ENCODE results near the gene SLC6A8. TPM values are rescaled to one million over a fixed set of nuclear protein-coding genes. Genes with fewer than 3 reads are reported as not detected.

SLC6A8 gene
- total and polyA plus RNA-seq, 2 donors (not counting 1 experiment from before 2014, with no cell fraction given) = 0.49 to 2.9 TPM

DNA sequence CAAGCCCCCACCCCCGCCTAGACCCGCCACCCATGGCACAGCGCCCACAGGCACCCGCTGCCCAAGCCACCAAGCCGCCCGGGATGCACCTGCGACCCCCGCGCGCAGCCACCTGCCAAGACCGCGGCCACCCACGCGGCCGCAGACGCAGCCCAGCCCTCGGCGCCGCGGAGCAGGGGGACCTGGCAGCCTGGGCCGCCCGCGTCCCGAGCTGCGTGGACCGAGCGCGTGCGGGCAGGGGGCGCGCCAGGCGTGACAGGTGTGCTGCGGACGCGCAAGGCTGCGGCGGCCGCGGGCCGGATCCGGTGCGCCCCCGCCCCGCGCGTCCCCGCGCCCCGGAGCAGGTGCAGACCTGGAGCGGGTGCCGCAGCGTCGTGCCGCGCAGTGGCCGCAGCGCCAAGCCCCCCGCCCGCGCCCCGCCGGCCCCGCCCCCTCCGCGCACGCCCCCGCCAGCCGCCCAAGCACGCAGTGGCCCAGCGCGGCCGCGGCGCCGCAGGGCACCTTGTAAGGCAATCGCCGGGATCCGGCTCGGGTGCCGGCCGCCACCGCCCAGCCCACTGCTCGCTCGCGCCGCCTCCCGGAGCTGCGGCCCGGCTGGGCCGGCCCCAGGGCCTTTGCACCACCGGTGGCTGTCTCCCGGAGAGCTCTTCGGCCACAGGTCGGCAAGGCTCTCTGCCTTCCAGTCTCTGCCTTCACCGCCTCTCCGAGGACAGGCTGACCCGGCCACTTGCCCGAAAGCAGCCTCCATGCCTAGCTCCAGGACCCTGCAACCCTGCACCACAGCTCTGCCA, 14.1 kb upstream of the SLC6A8 start, which contains the start of gene PNCK:
PNCK (minus strand) TSS at position 386 of the 791 bp plus-strand sequence. CDS start 737 bp downstream, outside the sequence.
- no peak within 1 kb of the TSS for H3K27ac ChIP-seq (ENCODE audit: low read length in 2 of 2)
- H3K79me2 ChIP-seq (ENCODE audit: control insufficient read depth, insufficient read depth, low read length) = no peaks in the 10 kb centered on the region
- intact Hi-C loops (cut with micrococcal nuclease) = no loop called here
- ChIA-PET POLR2A (no interaction called here), CTCF (no interaction called here)
- peak within 1 kb of the TSS; percentile 40 for H3K4me2 ChIP-seq (replicated peaks; ENCODE audit: low read depth, low read length, poor library complexity, severe bottlenecking)
- peaks cover 19% of the 10 kb centered on the region for H3K27me3 Mint-ChIP-seq
- H3K9me3 Mint-ChIP-seq (ENCODE audit: insufficient read depth) = no peaks in the 10 kb centered on the region
- no peaks in the 10 kb centered on the region for H3K4me1 ChIP-seq (ENCODE audit: control insufficient read depth in 2 of 2, insufficient read depth in 2 of 2, low read length in 2 of 2)
- no peak within 1 kb of the TSS for H3K4me3 ChIP-seq (ENCODE audit: control extremely low read depth in 1 of 5, extremely low read depth in 1 of 5, insufficient read depth in 1 of 5, low read depth in 2 of 5, low read length in 4 of 5)
- no peak within 1 kb of the TSS for H3K27ac Mint-ChIP-seq
- no peaks in the 10 kb centered on the region for H3K36me3 ChIP-seq (replicated peaks in 1 of 2; ENCODE audit: control extremely low read depth in 1 of 2, control insufficient read depth in 1 of 2, extremely low read depth in 1 of 2, insufficient read depth in 2 of 2, low read length in 1 of 2)
- peaks cover 5% of the 10 kb centered on the region for H3K4me1 Mint-ChIP-seq
- H3K9me3 ChIP-seq (ENCODE audit: control extremely low read depth in 1 of 3, control insufficient read depth in 2 of 3, insufficient read depth in 1 of 3, low read length in 2 of 3) = no peaks in the 10 kb centered on the region
- no peak for DNase-seq
- no peaks in the 10 kb centered on the region for H4K20me1 ChIP-seq (ENCODE audit: control insufficient read depth, insufficient read depth, low read length, poor library complexity, severe bottlenecking)
- no peak within 1 kb of the TSS for H3K9ac ChIP-seq (ENCODE audit: low read length)
- H3K27me3 ChIP-seq (replicated peaks in 1 of 4; ENCODE audit: control extremely low read depth in 1 of 4, control insufficient read depth in 3 of 4, insufficient read depth in 4 of 4, low read length in 3 of 4) = peaks cover 0 to 20% (median 0%) of the 10 kb centered on the region in 4 experiments
- ATAC-seq (ENCODE audit: low read depth) = no peak
- H3K4me3 Mint-ChIP-seq = peak within 1 kb of the TSS; percentile 40
- 10% methylated on average over 86 of the region's 98 CpGs for whole genome bisulfite sequencing (ENCODE audit: insufficient coverage)
- TF ChIP-seq, protein P1, sequence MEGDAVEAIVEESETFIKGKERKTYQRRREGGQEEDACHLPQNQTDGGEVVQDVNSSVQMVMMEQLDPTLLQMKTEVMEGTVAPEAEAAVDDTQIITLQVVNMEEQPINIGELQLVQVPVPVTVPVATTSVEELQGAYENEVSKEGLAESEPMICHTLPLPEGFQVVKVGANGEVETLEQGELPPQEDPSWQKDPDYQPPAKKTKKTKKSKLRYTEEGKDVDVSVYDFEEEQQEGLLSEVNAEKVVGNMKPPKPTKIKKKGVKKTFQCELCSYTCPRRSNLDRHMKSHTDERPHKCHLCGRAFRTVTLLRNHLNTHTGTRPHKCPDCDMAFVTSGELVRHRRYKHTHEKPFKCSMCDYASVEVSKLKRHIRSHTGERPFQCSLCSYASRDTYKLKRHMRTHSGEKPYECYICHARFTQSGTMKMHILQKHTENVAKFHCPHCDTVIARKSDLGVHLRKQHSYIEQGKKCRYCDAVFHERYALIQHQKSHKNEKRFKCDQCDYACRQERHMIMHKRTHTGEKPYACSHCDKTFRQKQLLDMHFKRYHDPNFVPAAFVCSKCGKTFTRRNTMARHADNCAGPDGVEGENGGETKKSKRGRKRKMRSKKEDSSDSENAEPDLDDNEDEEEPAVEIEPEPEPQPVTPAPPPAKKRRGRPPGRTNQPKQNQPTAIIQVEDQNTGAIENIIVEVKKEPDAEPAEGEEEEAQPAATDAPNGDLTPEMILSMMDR (IDR thresholded peaks at IDR 0.05) = no peak
- no peak for TF ChIP-seq EZH2 (IDR thresholded peaks at IDR 0.05; ENCODE audit: borderline replicate concordance, insufficient read depth, low read depth, low read length, poor library complexity, severe bottlenecking)
- H2AFZ ChIP-seq (ENCODE audit: insufficient read depth, low read depth, low read length, poor library complexity, severe bottlenecking) = no peak within 1 kb of the TSS

DNA sequence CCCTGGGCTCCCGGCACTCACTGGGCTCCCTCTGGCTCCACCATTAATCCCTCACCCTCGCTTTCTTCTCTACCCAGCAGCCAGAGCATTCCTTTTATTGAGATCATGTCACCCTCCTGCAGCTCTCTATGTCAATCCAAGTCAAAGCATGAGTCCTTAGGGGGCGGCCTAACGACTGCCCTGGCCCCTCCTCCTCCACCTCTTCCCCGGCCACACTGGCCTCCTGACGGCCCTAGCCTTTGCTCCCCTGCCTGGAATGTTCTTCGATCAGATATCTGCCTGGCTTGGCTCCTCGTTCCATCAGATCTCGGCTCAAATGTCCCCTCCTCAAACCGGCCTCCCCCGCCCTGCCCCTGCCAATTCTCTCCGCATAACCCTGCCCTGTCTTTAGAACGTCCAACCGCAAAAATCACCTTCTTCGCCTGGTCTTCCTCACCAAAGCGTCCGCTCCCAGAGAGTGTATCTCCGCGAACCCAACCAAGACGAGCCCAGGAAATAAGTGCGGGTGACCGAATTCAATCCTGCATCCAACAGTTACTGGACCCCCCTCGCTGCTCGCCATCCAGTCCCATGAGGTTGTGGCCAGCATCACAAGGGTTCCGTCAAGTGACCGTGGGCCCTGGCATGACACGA, 13.4 kb upstream of the SLC6A8 start:
- Histone ChIP-seq H3K79me2 (ENCODE audit: control insufficient read depth, insufficient read depth, low read length) (no peaks in the 10 kb centered on the region), H3K4me2 (replicated peaks; ENCODE audit: low read depth, low read length, poor library complexity, severe bottlenecking) (no peak overlapping the region), H3K9ac (ENCODE audit: low read length) (no peak overlapping the region), H3K9me3 (ENCODE audit: control extremely low read depth in 1 of 3, control insufficient read depth in 2 of 3, insufficient read depth in 1 of 3, low read length in 2 of 3) (no peaks in the 10 kb centered on the region), H3K36me3 (replicated peaks in 1 of 2; ENCODE audit: control extremely low read depth in 1 of 2, control insufficient read depth in 1 of 2, extremely low read depth in 1 of 2, insufficient read depth in 2 of 2, low read length in 1 of 2) (no peaks in the 10 kb centered on the region), H3K4me1 (ENCODE audit: control insufficient read depth in 2 of 2, insufficient read depth in 2 of 2, low read length in 2 of 2) (no peaks in the 10 kb centered on the region), H3K27me3 (replicated peaks in 1 of 4; ENCODE audit: control extremely low read depth in 1 of 4, control insufficient read depth in 3 of 4, insufficient read depth in 4 of 4, low read length in 3 of 4) (peaks cover 0 to 20% (median 0%) of the 10 kb centered on the region in 4 experiments), H3K4me3 (ENCODE audit: control extremely low read depth in 1 of 5, extremely low read depth in 1 of 5, insufficient read depth in 1 of 5, low read depth in 2 of 5, low read length in 4 of 5) (no peak overlapping the region), H3K27ac (ENCODE audit: low read length in 2 of 2) (no peak overlapping the region), H2AFZ (ENCODE audit: insufficient read depth, low read depth, low read length, poor library complexity, severe bottlenecking) (no peak overlapping the region), H4K20me1 (ENCODE audit: control insufficient read depth, insufficient read depth, low read length, poor library complexity, severe bottlenecking) (no peaks in the 10 kb centered on the region)
- ATAC-seq (ENCODE audit: low read depth) (no peak), DNase-seq (no peak)
- peaks cover 5% of the 10 kb centered on the region for H3K4me1 Mint-ChIP-seq
- ChIA-PET POLR2A (no interaction called here), CTCF (no interaction called here)
- intact Hi-C loops (cut with micrococcal nuclease) = no loop called here
- no peak overlapping the region for H3K27ac Mint-ChIP-seq
- H3K4me3 Mint-ChIP-seq = peak overlapping the region; percentile 40
- 73% methylated on average over 21 of the region's 27 CpGs for WGBS (ENCODE audit: insufficient coverage)
- H3K27me3 Mint-ChIP-seq = peaks cover 19% of the 10 kb centered on the region
- TF ChIP-seq EZH2 (IDR thresholded peaks at IDR 0.05; ENCODE audit: borderline replicate concordance, insufficient read depth, low read depth, low read length, poor library complexity, severe bottlenecking) = no peak
- TF ChIP-seq, protein P1 (IDR thresholded peaks at IDR 0.05) = no peak
- H3K9me3 Mint-ChIP-seq (ENCODE audit: insufficient read depth) = no peaks in the 10 kb centered on the region

All from B cell (primary cell).